OCI-LY3 (cell line): ENCODE data around the gene SRP9.

Source experiments
- EZH2phosphoT487 ChIP-seq: fragments of 200-600 bp; shearing (Covaris generic); IDR thresholded peaks from 2 replicates; pipeline ENCODE4 v1.6.1; 2018; ENCODE audit warnings: antibody characterized with exemption, mixed run types, low read depth
- TF ChIP-seq, protein P1 (sequence below): fragments of 200-600, 300-600 bp; sonication (generic); IDR thresholded peaks from 2 replicates; pipeline ENCODE4 v1.5.1; 2014; ENCODE audit warnings: antibody characterized with exemption, low read length, low read depth

DNA sequence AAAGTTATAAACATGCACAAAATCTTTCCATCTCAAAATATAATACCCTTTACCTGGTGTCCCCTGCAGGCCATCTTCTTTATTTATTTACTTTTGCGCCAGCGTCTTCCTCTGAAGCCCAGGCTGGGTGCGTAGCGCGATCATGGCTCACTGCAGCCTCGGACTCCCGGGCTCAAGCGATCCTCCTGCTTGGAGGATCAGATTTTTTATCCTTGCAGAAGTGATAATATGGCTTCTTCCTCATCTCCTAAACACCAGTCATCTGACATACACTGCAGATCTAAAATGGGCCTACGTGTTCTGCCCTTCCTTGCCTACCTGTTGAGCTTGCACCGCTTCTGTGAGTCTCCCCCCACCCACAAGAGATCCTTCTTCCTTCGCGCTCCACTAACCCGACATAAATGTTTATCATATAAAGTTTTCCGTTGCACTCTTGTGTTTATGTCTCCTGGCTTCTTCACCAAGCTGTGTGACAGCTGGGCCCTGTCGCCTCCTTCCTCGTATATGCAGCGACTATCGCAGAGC is 506 bp upstream of the SRP9 start:
- TF ChIP-seq, protein P1, sequence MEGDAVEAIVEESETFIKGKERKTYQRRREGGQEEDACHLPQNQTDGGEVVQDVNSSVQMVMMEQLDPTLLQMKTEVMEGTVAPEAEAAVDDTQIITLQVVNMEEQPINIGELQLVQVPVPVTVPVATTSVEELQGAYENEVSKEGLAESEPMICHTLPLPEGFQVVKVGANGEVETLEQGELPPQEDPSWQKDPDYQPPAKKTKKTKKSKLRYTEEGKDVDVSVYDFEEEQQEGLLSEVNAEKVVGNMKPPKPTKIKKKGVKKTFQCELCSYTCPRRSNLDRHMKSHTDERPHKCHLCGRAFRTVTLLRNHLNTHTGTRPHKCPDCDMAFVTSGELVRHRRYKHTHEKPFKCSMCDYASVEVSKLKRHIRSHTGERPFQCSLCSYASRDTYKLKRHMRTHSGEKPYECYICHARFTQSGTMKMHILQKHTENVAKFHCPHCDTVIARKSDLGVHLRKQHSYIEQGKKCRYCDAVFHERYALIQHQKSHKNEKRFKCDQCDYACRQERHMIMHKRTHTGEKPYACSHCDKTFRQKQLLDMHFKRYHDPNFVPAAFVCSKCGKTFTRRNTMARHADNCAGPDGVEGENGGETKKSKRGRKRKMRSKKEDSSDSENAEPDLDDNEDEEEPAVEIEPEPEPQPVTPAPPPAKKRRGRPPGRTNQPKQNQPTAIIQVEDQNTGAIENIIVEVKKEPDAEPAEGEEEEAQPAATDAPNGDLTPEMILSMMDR, result no peak
- no peak for TF ChIP-seq EZH2phosphoT487
